Fibroblast of lung (primary cell): ENCODE results near the gene AURKB.

ENCODE experiments used
- CTCF ChIP-seq, 2 donors: IDR thresholded peaks in 1 of 2; conservative IDR thresholded peaks in 1 of 2; 1 replicate in 1 of 2; 2 replicates in 1 of 2; pipeline ENCODE4 v1.5.1; 2011 to 2012; ENCODE audit warnings: low read length in 2 of 2, control low read depth in 1 of 2, inconsistent platforms in 1 of 2, low read depth in 1 of 2, mild to moderate bottlenecking in 1 of 2
- EZH2 ChIP-seq: IDR thresholded peaks from 2 replicates; pipeline ENCODE4 v1.5.1; 2012; ENCODE audit warnings: low read length, control low read depth, mild to moderate bottlenecking; ENCODE audit errors: missing control alignments

GRCh38 chr17:8167526-8167925 lies 42.8 kb downstream of the AURKB start:
- TF ChIP-seq CTCF (conservative IDR thresholded peaks at IDR 0.05 in 1 of 2, IDR thresholded peaks at IDR 0.05 in 1 of 2; ENCODE audit: low read depth in 1 of 2, low read length in 2 of 2): no peak
- no peak for TF ChIP-seq EZH2
